Psoas muscle (tissue), 8 donors: ENCODE data around the gene HTR7. TPM values are rescaled to one million over a fixed set of nuclear protein-coding genes. Genes with fewer than 3 reads are reported as not detected.
"Not testable (repeated sequence)": the region's sequence is repeated elsewhere in the genome, so short reads cannot be mapped to it uniquely, and the experiment has no call there.

Source experiments
- ATAC-seq, 4 donors: fragments of 200-7000 bp; cut with Tn5 transposase; one replicate each; pipeline ENCODE4 v1.9.1; 2020; ENCODE audit warnings: moderate library complexity in 3 of 4, mild to moderate bottlenecking in 2 of 4
- DNase-seq, 2 donors: peaks; one replicate each; pipeline ENCODE4 v3.0.0-alpha.2; 2020
- H3K27ac ChIP-seq: fragments of 200-600 bp; one replicate; pipeline ENCODE4 v1.8.0; 2022
- H3K27me3 ChIP-seq, 3 donors: fragments of 200-600 bp in 1 of 3; one replicate each; pipeline versions ENCODE4 v1.6.1 to v1.8.0; 2013 to 2022; ENCODE audit warnings: low read length in 2 of 3, mild to moderate bottlenecking in 2 of 3, moderate library complexity in 1 of 3; ENCODE audit not compliant: insufficient read depth in 3 of 3
- H3K36me3 ChIP-seq, 2 donors: fragments of 200-600 bp in 1 of 2; one replicate each; pipeline versions ENCODE4 v1.6.1 to v1.8.0; 2013 to 2022; ENCODE audit warnings: low read depth in 1 of 2, mild to moderate bottlenecking in 1 of 2, moderate library complexity in 1 of 2; ENCODE audit not compliant: insufficient read depth in 1 of 2
- H3K4me1 ChIP-seq: fragments of 200-600 bp; one replicate; pipeline ENCODE4 v1.8.0; 2022
- H3K4me3 ChIP-seq: fragments of 200-600 bp; one replicate; pipeline ENCODE4 v1.8.0; 2022; ENCODE audit warnings: mild to moderate bottlenecking
- H3K9me3 ChIP-seq: fragments of 200-600 bp; one replicate; pipeline ENCODE4 v1.8.0; 2022
- CTCF ChIP-seq: fragments of 200-600 bp; IDR thresholded peaks from one replicate; pipeline ENCODE4 v1.8.0; 2022; ENCODE audit warnings: antibody characterized with exemption
- WGBS, 3 donors: extraction: QIAGEN DNeasy Blood & Tissue Kit; methylation state at CpG; one replicate each; pipeline versions ENCODE4 v1.1.6 to v1.1.7; 2013; 5-methylcytosine and 5-hydroxymethylcytosine counted together
- intact Hi-C, 2 donors: fragments of 100-400 bp; cut with DNase I; formaldehyde crosslinking; loops; one replicate each; pipeline versions ENCODE4 v1.11.0 to v1.14.2; 2022
- polyA plus RNA-seq, 3 donors: library from polyadenylated mRNA; stranded (reverse); fragments of 200-250 nt; gene quantifications; one replicate each; pipeline ENCODE4 v1.2.3, GENCODE V29; 2013
- total RNA-seq, 4 donors: library from RNA; stranded (reverse); fragmentation: NEBNext Ultra II Directional in 2 of 4; extraction: Animal tissue kit (Norgen Biotek cat#: 25700) in 2 of 4; gene quantifications; one replicate each; pipeline versions ENCODE4 v1.2.1 to v1.2.4, GENCODE V29; 2021 to 2023
- donor health status: healthy with polysubstance abuse.
- donor health status: DM: no; HTN: no; CAD: no; lungs with moderate emphysema.
- donor health status: Bipolar disorder and iron deficiency.
- donor health status: healthy.
- donor health status: DM: yes; HTN: yes; CAD: no.
- donor health status: DM: no; HTN: no; CAD: no.
- donor health status: DM: no; HTN: no; CAD: no.
- donor health status: DM: yes; HTN: yes; CAD: no.

HTR7 gene
- total and polyA plus RNA-seq, 7 donors = 0.24 to 1.3 (median 0.39) TPM

DNA sequence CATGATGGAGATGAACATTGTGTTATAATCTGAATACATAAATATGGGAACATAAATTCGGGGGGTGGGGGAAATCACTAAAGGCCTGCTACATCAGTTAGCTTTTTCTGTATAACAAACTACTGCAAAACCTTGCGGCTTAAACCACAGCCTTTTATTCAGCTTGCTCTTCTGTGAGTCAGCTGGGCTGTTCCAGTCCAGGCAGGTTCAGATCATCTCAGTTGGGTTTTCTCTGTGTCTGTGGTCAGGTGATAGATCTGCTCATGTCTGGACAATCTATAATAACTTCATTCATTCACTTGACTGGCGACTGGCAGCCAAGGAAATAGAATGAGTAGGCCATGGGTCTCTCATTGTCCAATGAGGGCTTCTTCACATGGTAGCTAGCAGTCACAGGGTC, 23.5 kb downstream of the HTR7 start:
- H3K27me3 ChIP-seq = no peaks in the 10 kb centered on the region
- no peak for ATAC-seq
- no peak for DNase-seq
- no peaks in the 10 kb centered on the region for H3K36me3 ChIP-seq
- no peaks in the 10 kb centered on the region for H3K9me3 ChIP-seq
- intact Hi-C loops = no loop called here
- no peak for TF ChIP-seq CTCF
- H3K27ac ChIP-seq = no peak overlapping the region
- no peak overlapping the region for H3K4me3 ChIP-seq
- WGBS, 3 donors = 76 to 82% (median 77%) methylated on average over 3 of the region's 3 CpGs
- H3K4me1 ChIP-seq = no peaks in the 10 kb centered on the region

DNA sequence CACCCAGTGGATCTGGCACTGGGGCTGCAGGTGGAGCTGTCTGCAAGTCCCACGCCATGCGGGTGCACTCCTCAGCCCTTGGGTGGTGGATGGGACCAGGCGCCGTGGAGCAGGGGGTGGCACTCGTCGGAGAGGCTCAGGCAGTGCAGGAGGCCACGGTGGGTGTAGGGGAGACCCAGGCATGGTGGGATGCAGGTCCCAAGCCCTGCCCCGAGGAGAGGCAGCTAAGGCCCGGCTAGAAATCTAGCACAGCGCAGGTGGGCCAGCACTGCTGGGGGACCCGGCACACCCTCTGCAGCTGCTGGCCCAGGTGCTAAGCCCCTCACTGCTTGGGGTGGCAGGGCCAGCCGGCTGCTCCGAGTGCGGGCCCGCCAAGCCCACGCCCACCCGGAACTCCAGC, 25.7 kb downstream of the HTR7 start:
- ATAC-seq (no peak), DNase-seq (no peak)
- WGBS, 3 donors = 86 to 94% (median 89%) methylated on average over 15 to 17 of the region's 17 CpGs
- Histone ChIP-seq H3K27ac (no peak overlapping the region), H3K9me3 (no peaks in the 10 kb centered on the region), H3K36me3 (no peaks in the 10 kb centered on the region), H3K4me3 (no peak overlapping the region), H3K27me3 (no peaks in the 10 kb centered on the region), H3K4me1 (no peaks in the 10 kb centered on the region)
- intact Hi-C loops = no loop called here
- no peak for TF ChIP-seq CTCF

DNA sequence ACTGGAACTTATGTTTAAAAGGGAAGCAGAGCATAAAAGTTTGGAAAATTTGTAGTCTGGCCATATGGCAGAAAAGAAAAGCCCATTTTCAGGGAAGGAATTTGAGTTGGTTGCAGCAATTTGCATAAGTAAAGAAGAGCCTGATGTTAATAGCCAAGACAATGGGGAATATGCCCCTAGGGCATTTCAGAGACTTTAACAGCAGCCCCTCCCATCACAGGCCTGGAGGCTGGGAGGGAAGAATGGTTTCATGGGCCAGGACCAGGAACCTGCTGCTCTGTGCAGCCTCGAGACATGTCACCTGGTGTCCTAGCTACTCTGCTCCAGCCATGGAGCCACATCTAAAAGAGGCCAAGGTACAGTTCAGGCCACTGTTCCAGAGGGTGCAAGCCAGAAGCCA, 35.3 kb downstream of the HTR7 start:
- Histone ChIP-seq H3K4me1 (no peaks in the 10 kb centered on the region), H3K27me3 (no peaks in the 10 kb centered on the region), H3K36me3 (no peaks in the 10 kb centered on the region), H3K27ac (no peak overlapping the region), H3K4me3 (no peak overlapping the region), H3K9me3 (no peaks in the 10 kb centered on the region)
- no peak for DNase-seq
- 60 to 71% (median 71%) methylated on average over 1 of the region's 1 CpG for WGBS, 3 donors
- TF ChIP-seq CTCF = no peak
- intact Hi-C loops = no loop called here
- ATAC-seq = no peak

DNA sequence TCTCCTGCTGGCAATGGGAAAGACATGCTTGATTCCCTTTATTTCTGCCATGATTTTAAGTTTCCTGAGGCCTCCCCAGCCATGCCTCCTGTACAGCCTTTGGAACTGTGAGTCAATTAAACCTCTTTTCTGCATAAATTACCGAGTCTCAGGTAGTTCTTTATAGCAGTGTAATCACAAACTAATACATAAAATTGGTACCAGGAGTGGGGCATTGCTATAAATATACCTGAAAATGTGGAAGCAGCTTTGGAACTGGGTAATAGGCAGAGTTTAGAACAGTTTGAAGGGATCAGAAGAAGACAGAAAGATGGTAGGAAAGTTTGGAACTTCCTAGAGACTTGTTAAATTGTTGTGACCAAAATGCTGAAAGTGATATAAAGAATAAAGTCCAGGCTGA, 36.0 kb downstream of the HTR7 start:
- DNase-seq, H3K9me3 ChIP-seq, ATAC-seq, H3K27me3 ChIP-seq, H3K36me3 ChIP-seq, intact Hi-C loops, H3K27ac ChIP-seq, H3K4me1 ChIP-seq, H3K4me3 ChIP-seq: not testable (repeated sequence)
- WGBS, 3 donors = 24 to 52% (median 49%) methylated on average over 1 of the region's 1 CpG

DNA sequence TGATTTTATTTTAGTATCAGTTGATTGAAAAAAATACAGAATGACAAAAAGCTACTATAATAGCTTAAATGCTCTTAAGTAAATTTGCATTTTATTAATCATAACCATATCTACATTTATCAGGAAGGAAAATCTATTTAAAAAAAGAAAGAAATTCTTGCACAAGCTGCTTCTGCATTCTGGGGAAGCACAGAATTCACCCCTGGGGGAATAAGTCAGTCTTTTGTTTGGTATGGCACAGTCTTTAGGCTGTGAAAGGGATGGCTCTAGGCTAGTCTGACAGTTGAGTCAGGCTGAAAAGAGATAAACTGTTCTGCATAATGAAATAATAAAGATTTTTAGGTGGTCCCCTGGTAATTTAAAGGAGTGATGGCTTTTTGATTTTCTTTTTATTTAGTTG, 37.9 kb downstream of the HTR7 start:
- DNase-seq = no peak
- intact Hi-C loops = no loop called here
- no peaks in the 10 kb centered on the region for H3K27me3 ChIP-seq
- ATAC-seq = no peak
- no peak overlapping the region for H3K4me3 ChIP-seq
- H3K27ac ChIP-seq = no peak overlapping the region
- H3K4me1 ChIP-seq = no peaks in the 10 kb centered on the region
- H3K36me3 ChIP-seq = no peaks in the 10 kb centered on the region
- no peaks in the 10 kb centered on the region for H3K9me3 ChIP-seq
- TF ChIP-seq CTCF = no peak
